Measurements from ENCODE around the gene CELSR1.
A peak's percentile ranks its signal among the peaks of the same experiment; 100 is the strongest.
"Not testable (repeated sequence)": the region's sequence is repeated elsewhere in the genome, so short reads cannot be mapped to it uniquely, and the experiment has no call there.

The CELSR1 gene

GRCh38 chr22:46478083-46478551 lies 59.3 kb downstream of the CELSR1 start:
- DNase-seq: no peak

GRCh38 chr22:46476547-46476941 lies 60.9 kb downstream of the CELSR1 start:
- DNase-seq: no peak

- no peak for DNase-seq
Measured at GRCh38 chr22:46473896-46474557, 63.4 kb downstream of the CELSR1 start.

- DNase-seq: no peak
Measured at GRCh38 chr22:46473021-46473779, 64.2 kb downstream of the CELSR1 start.

- no peak for DNase-seq
Measured at GRCh38 chr22:46472722-46473016, 64.8 kb downstream of the CELSR1 start.

GRCh38 chr22:46471901-46472721 lies 65.3 kb downstream of the CELSR1 start:
- no peak for DNase-seq

- not testable (repeated sequence) for DNase-seq
Measured at GRCh38 chr22:46471330-46471729, 66.1 kb downstream of the CELSR1 start.

- DNase-seq: peak; percentile 12
Measured at GRCh38 chr22:46469711-46470110, 67.7 kb downstream of the CELSR1 start.

GRCh38 chr22:46467006-46467405 lies 70.4 kb downstream of the CELSR1 start:
- DNase-seq: no peak

GRCh38 chr22:46466255-46466676 lies 71.2 kb downstream of the CELSR1 start:
- DNase-seq: no peak

- DNase-seq: no peak
Measured at GRCh38 chr22:46465793-46466192, 71.6 kb downstream of the CELSR1 start.

- peak; percentile 19 for DNase-seq
Measured at GRCh38 chr22:46465345-46465720, 72.1 kb downstream of the CELSR1 start.

GRCh38 chr22:46464701-46465344 lies 72.6 kb downstream of the CELSR1 start:
- DNase-seq: no peak

GRCh38 chr22:46464296-46464695 lies 73.1 kb downstream of the CELSR1 start:
- no peak for DNase-seq

GRCh38 chr22:46463435-46464227 lies 73.8 kb downstream of the CELSR1 start:
- no peak for DNase-seq

- no peak for DNase-seq
Measured at GRCh38 chr22:46462726-46463371, 74.6 kb downstream of the CELSR1 start.

- no peak for DNase-seq
Measured at GRCh38 chr22:46461566-46462180, 75.7 kb downstream of the CELSR1 start.

- no peak for DNase-seq
Measured at GRCh38 chr22:46460857-46461256, 76.6 kb downstream of the CELSR1 start.

GRCh38 chr22:46459347-46460065 lies 77.9 kb downstream of the CELSR1 start:
- DNase-seq: no peak

- DNase-seq: no peak
Measured at GRCh38 chr22:46458525-46458924, 78.9 kb downstream of the CELSR1 start.
